Measurements from ENCODE around the gene TNS1. TPM values are rescaled to one million over a fixed set of nuclear protein-coding genes. Genes with fewer than 3 reads are reported as not detected.

Gene TNS1
- total and polyA plus RNA-seq, 10 of the 15 experiments (the other 5 are each of a cell fraction or from before 2014, with no cell fraction given) = 0.05 to 0.44 TPM; not detected in 8

GRCh38 chr2:217840522-217840921 is 162.3 kb downstream of the TNS1 start:
- no peaks in the 10 kb centered on the region for H3K36me3 ChIP-seq (ENCODE audit: control insufficient read depth in 2 of 2, insufficient read depth in 2 of 2, low read length in 1 of 2)
- H3K27me3 ChIP-seq (replicated peaks in 1 of 2; ENCODE audit: control insufficient read depth in 2 of 2, insufficient read depth in 2 of 2, low read length in 1 of 2) = peaks cover 0 to 2% of the 10 kb centered on the region in 2 experiments; a peak in 3 of 4 replicates
- FAIRE-seq (no peak), ATAC-seq (no peak), DNase-seq (ENCODE audit: low read depth, low spot score) (no peak)
- H3K4me3 ChIP-seq = no peak overlapping the region
- no peak overlapping the region for H3K9ac ChIP-seq (ENCODE audit: control insufficient read depth, insufficient read depth, low read length)
- 2% methylated on average over 3 of the region's 3 CpGs for WGBS (ENCODE audit: insufficient coverage, insufficient replicate concordance, low lambda C conversion rate, missing lambda C conversion rate)
- CTCF ChIA-PET = no interaction called here
- H3K27ac ChIP-seq (ENCODE audit: control insufficient read depth, insufficient read depth) = no peak overlapping the region
- intact Hi-C loops (cut with micrococcal nuclease; ENCODE audit: unreplicated experiment) = no loop called here
- H3K4me2 ChIP-seq (ENCODE audit: control insufficient read depth, insufficient read depth) = no peak overlapping the region
- no peak for TF ChIP-seq CTCF (IDR thresholded peaks at IDR 0.05 in 2 of 3, conservative IDR thresholded peaks at IDR 0.05 in 1 of 3; ENCODE audit: control insufficient read depth in 2 of 3, extremely low read depth in 1 of 3, insufficient read depth in 1 of 3, low read depth in 3 of 3, low read length in 3 of 3)
- TF ChIP-seq, protein P1, sequence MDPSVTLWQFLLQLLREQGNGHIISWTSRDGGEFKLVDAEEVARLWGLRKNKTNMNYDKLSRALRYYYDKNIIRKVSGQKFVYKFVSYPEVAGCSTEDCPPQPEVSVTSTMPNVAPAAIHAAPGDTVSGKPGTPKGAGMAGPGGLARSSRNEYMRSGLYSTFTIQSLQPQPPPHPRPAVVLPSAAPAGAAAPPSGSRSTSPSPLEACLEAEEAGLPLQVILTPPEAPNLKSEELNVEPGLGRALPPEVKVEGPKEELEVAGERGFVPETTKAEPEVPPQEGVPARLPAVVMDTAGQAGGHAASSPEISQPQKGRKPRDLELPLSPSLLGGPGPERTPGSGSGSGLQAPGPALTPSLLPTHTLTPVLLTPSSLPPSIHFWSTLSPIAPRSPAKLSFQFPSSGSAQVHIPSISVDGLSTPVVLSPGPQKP (IDR thresholded peaks at IDR 0.05; ENCODE audit: low read depth, low read length) = no peak
- no peak for TF ChIP-seq MEF2B (IDR thresholded peaks at IDR 0.05; ENCODE audit: partially characterized antibody, poor library complexity, severe bottlenecking)
- TF ChIP-seq ZNF274 (IDR thresholded peaks at IDR 0.05; ENCODE audit: insufficient read depth, insufficient read length) = no peak
- no peak for TF ChIP-seq MYC (IDR thresholded peaks at IDR 0.05; ENCODE audit: insufficient read depth, insufficient read length, insufficient replicate concordance, low read length, severe bottlenecking)
- TF ChIP-seq HSF1 (IDR thresholded peaks at IDR 0.05; ENCODE audit: low read depth, low read length) = no peak
- no peak for TF ChIP-seq STAT1 (conservative IDR thresholded peaks at IDR 0.05)
- no peak for TF ChIP-seq NKRF (conservative IDR thresholded peaks at IDR 0.05)
- no peak for TF ChIP-seq GATAD2B (conservative IDR thresholded peaks at IDR 0.05; ENCODE audit: low read depth)
- no peak for TF ChIP-seq ZSCAN29 (IDR thresholded peaks at IDR 0.05)
- H3K79me2 ChIP-seq (ENCODE audit: control insufficient read depth, insufficient read depth, low read length) = no peaks in the 10 kb centered on the region
- H3K4me1 ChIP-seq (ENCODE audit: control insufficient read depth, insufficient read depth, low read length) = no peaks in the 10 kb centered on the region
- no peaks in the 10 kb centered on the region; the same call in 1 of the 2 replicates for H4K20me1 ChIP-seq (ENCODE audit: control insufficient read depth, insufficient read depth)
- POLR2A ChIA-PET = no interaction called here
- H2AFZ ChIP-seq (ENCODE audit: control insufficient read depth, low read depth, low read length) = no peak overlapping the region
- BruUV-seq (replicated peaks) = no TSS peak
- RAD21 ChIA-PET (ENCODE audit: unreplicated experiment) = no interaction called here
- SMC1A ChIA-PET (ENCODE audit: uncharacterized antibody, unreplicated experiment) = no interaction called here
- in situ Hi-C loops (cut with MboI) = no loop called here
- peaks cover 2% of the 10 kb centered on the region; the same call in 1 of the 3 replicates for H3K9me3 ChIP-seq (replicated peaks; ENCODE audit: control insufficient read depth, insufficient read depth, low read length)
